GM15510 (cell line): Measurements from ENCODE around the gene WWC2.

Experiments
- POLR2A ChIP-seq: IDR thresholded peaks from 3 replicates; pipeline ENCODE4 v1.6.1; 2011; ENCODE audit warnings: borderline replicate concordance; ENCODE audit not compliant: insufficient read length; ENCODE audit errors: extremely low read depth

WWC2 gene

GRCh38 chr4:183321516-183321915 is 222.5 kb downstream of the WWC2 start:
- no peak for TF ChIP-seq POLR2A

DNA sequence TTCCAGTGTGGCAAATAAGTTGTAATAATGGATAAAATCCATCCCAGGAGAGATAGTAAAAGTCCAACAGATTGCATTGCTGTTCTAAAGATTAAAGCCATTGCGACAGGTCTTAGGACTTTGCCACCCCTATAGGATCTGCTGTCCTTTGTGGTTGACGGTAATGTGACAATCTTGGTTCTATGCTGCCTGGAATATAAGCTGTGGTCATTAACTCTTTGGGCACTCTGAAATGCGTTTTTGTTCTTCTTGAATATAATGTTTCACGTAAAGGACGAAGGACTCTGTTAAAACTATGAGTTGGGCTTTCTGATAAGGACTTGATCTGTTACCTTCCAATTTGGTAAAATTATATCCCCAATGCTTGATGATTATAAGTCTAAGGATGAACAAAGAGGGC is 223.3 kb downstream of the WWC2 start, which contains the start of gene CLDN24:
Gene CLDN24 (minus strand): TSS at position 101 of the 400 bp plus-strand sequence. CDS start 0 bp downstream, at position 101.
- no peak for TF ChIP-seq POLR2A

GRCh38 chr4:183323295-183323694 is 224.2 kb downstream of the WWC2 start:
- no peak for TF ChIP-seq POLR2A

DNA sequence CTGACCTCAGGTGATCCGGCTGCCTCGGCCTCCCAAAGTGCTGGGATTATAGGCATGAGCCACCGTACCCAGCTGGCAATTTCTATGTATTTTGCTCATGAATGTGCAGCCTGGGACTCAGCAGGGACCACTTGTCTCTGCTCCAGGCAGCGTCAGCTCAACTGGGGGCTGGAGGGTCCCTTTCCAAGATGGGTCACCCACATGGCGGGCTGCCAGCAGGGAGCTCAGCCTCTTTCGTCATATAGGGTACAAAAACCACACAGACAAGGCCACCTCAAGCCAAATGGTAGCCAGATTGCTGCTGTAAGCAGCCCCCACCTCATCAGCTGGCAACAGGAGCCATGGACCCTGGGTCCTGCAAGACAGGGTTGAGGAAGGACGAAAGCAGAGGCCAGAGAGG is 225.6 kb downstream of the WWC2 start:
- TF ChIP-seq POLR2A = no peak

DNA sequence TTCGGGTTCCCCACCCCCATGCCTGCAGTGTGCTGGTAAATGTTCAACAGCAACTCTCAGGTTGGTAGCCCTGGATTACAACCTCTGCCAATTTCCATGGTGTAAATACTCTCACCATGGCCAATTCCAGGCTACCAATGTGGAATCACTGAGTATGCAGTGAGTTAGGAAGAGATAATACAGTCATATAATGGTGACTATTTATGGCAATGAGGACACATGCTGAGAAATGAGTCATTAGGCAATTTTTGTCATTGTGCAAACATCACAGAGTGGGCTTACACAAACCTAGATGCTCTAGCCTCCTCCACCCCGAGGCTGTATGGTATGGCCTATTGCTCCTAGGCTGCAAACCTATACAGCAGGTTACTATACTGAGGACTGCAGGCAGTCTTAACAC is 227.8 kb downstream of the WWC2 start:
- TF ChIP-seq POLR2A = no peak

DNA sequence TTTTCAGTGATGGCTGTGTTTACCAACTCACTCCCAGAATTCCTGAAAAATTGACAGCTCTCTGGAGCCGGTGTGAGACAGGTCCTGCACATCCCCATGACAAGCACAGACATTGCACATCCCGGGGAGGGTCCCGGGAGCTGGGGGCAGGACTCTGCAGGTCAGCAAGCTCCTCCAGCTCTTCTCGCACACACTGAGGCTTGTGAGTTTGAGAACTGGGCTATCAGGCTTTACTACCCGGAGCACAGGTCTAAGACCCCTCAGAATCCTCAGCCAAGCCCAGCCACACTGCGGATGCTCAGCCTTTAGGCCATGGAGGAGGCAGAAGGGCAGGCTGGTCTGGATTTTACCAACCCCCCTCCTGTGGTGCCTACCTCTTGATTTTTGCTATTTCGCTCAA is 228.8 kb downstream of the WWC2 start:
- TF ChIP-seq POLR2A = no peak

GRCh38 chr4:183328832-183329231 is 229.8 kb downstream of the WWC2 start:
- no peak for TF ChIP-seq POLR2A

DNA sequence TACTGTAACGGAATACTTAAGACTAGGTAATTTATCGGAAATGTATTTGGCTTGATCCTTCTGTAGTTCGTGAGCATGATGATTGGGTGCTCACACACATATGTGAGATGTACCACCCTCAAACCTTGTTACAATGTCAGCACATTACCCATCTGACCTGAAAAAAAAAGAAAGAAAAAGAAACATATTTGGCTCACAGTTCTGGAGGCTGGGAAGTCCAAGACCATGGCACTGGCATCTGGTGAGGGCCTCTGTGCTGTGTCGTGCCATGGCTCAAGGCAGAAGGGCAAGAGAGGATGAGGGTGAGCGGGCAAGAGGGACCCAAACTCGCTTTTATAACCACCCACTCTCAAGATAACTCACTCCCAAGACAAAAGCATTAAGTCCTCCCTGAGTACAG is 230.2 kb downstream of the WWC2 start:
- TF ChIP-seq POLR2A = no peak

GRCh38 chr4:183329954-183330742 is 231.1 kb downstream of the WWC2 start:
- no peak for TF ChIP-seq POLR2A

GRCh38 chr4:183330841-183331240 is 231.8 kb downstream of the WWC2 start:
- TF ChIP-seq POLR2A = no peak

- no peak for TF ChIP-seq POLR2A
Measured at GRCh38 chr4:183332447-183332846, 233.4 kb downstream of the WWC2 start.

- no peak for TF ChIP-seq POLR2A
Measured at GRCh38 chr4:183333202-183333601, 234.1 kb downstream of the WWC2 start.

DNA sequence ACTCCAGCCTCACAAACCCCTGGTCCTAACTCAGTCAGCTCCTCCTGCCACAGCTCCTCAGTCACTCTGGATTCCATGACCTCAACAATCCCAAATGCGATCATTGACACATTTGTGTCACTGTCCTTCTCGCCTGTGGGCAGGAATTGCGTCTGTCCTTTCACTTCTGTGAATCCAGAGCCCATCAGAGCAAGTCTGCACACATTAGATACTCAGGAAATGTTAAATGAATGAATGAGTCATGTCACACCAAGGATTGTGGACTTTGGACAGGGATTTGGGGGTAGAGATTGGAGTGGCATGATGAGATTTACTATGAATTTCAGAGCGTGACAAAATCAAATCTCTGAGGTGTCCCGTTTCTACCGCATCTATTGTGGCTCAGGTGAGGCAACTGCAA is 234.9 kb downstream of the WWC2 start:
- no peak for TF ChIP-seq POLR2A

DNA sequence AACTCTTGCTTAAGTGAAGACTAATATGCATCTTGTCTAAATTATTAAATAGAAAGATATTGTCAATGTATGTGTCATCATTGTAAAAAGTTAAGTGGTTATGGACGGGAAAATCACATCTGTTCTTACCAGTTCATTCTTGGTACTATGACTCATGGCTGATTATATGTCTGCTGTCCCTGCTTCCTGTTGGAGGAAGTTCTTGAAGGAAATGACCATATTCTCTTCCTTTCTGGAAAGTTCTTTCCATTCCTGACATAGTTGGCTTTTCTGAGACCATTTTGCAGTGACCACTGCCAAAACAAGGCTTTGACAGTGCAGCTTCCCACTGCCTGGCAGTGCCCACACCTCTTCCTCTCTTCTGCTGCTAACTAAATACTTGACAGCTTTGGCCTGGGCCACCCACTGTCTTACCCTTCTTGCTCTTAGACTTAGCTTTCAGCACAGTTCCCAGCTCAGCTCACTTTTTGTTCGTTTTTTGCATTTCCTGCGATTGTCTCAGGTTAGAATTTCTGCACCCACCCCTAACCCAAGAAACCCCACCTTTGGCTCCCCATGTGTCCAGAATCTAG is 236.4 kb downstream of the WWC2 start:
- no peak for TF ChIP-seq POLR2A

GRCh38 chr4:183337349-183337748 is 238.3 kb downstream of the WWC2 start:
- TF ChIP-seq POLR2A = no peak

DNA sequence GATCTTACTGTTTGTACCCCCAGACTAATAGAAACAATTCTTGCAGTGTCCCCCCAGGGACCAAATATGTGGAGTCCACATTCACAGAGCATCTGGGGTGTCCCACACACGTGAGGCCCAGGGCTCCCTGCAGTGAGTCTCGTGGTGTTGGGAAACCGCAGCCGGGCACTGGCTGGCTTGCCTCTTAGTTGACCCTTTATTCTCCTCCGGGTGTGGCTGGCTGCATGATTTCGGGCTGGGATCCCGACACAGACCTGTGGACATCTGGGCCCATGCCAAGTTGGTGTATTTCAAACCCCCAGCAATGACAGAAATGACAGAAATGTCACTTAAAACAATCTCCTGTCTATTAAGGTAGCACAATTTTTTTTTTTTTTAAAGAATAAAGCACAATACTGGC is 238.8 kb downstream of the WWC2 start:
- TF ChIP-seq POLR2A = no peak

DNA sequence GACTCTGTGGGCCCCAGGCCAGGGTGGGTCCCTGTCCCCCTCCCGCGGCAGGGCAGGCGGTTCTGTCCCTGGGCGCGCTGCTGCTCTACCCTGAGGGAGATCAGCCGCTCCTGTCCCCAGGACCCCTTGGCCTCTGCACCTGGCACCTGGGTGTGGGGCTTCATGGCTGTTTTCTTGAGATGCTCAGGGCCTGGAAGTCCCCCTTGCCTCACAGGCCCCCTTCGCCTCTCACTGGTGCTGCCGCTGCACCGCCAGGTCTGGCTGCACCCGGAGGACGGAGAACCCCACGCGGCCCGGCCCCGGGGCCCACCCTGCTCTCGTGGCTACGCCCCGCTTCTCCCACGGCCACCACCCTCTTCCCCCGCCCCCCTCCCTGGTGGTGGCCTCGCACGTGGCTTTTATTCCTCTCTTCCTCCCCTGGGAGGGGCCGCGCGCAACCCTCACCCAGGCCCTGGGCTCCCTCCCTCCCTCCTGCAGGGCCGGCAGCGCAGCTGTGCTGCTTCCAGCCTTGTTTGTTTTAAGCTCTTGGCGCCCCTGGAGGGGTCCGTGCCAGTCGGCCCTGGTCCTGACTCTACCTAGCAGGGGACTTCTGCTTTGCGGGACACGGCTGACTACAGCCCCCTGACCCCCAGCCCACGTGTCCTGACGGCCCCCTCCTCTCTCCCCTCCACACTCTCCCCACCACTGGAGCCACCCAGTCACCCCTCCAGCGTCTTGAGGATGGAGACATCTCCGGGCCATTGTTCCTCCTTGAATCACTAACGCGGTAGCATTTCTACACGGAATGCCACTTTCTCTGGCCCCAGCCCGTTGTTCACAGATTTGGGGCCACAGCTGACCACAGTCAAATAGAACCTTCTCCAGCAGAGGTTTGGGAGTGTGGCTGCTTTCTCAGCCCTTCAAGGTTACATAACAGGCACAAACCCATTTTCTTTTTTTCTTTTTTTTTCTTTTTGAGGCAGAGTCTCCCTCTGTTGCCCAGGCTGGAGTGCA is 243.8 kb downstream of the WWC2 start:
- no peak for TF ChIP-seq POLR2A
